Right ventricle myocardium superior (tissue), 1 donor: ENCODE results near the gene NUDT14. TPM values are rescaled to one million over a fixed set of nuclear protein-coding genes. Genes with fewer than 3 reads are reported as not detected.

Experiments used
- ATAC-seq: fragments of 200-7000 bp; cut with Tn5 transposase; one replicate; pipeline ENCODE4 v1.9.1; 2020; ENCODE audit warnings: mild to moderate bottlenecking; ENCODE audit not compliant: poor library complexity
- DNase-seq: peaks from one replicate; pipeline ENCODE4 v3.0.0-alpha.2; 2020
- intact Hi-C: fragments of 100-400 bp; cut with DNase I; formaldehyde crosslinking; loops from one replicate; pipeline ENCODE4 v1.11.2; 2022
- microRNA-seq: library from miRNA; unstranded; fragments of <30 nt; microRNA quantifications from one replicate; pipeline ENCODE4 v1.2.0, GENCODE V29; 2020
- total RNA-seq: library from RNA; stranded (reverse); fragmentation: NEBNext Ultra II Directional; extraction: Animal tissue kit (Norgen Biotek cat#: 25700); gene quantifications from one replicate; pipeline ENCODE4 v1.2.1, GENCODE V29; 2021
- donor health status: DM: no; HTN: yes; CAD: no; lungs with severe emphysema.

NUDT14 gene
- total RNA-seq, 1 donor from 2014 or later, result 32.2 TPM

DNA sequence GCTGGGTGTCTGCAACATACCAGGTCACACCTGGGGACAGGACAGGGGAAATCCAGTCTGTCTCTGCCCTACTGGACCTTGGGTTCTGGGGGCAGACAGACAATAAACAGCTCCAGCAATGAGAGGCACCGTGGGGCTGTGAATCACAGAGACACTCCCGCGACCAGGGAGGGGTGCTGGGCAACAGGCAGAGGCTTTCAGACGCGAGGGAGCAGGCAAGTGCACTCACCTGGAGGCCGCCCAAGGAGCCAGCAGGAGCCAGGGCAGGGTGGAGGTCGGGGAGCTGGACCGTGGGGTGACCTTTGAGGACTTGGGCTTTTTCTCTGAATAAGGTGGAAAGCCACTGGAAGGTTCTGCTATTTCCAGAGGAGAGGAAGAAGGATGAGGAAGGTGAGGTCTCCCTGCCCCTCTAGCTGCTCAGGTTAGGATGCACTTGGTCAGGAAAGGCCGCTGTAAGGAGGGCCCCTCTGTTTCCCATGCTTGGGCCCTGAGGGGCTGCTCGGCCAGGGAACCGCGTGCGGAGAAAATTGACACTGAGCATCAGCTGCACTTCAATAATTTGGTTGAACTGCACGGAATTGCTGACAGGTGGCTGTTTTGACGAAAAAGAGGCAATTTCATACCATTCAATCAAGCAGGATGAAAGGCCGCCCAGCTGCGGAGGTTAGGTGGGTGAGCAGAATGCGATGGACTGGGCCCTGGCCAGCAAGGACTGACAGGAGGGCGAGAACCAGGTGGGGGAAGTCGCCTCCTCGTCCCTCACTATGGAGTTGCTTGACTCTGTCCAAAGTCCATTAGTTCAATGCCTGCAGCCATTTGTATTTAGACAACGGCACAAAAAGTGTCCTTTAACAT lies 54.8 kb downstream of the NUDT14 start:
- DNase-seq (no peak), ATAC-seq (no peak)
- intact Hi-C loops, result no loop called here

DNA sequence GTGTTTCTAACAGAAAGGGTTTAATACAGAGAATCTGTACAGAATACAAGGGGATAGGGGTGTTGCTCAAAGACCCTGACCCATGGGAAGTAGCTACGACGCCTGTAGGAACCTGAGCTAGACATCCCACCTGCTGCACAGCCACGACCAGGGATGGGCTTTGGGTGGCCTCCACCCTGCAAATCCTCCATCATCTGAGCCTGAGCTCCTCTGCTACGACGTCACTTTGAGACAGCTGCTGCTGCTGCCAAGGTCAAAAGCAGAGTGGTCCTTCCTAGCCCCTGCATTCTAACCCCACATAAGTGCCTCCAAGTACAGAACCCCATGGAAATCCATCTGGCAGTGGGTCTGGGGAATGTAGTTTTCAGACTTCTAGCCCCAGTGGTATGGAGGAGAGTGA lies 56.3 kb downstream of the NUDT14 start:
- DNase-seq (no peak), ATAC-seq (no peak)
- intact Hi-C loops, result no loop called here

DNA sequence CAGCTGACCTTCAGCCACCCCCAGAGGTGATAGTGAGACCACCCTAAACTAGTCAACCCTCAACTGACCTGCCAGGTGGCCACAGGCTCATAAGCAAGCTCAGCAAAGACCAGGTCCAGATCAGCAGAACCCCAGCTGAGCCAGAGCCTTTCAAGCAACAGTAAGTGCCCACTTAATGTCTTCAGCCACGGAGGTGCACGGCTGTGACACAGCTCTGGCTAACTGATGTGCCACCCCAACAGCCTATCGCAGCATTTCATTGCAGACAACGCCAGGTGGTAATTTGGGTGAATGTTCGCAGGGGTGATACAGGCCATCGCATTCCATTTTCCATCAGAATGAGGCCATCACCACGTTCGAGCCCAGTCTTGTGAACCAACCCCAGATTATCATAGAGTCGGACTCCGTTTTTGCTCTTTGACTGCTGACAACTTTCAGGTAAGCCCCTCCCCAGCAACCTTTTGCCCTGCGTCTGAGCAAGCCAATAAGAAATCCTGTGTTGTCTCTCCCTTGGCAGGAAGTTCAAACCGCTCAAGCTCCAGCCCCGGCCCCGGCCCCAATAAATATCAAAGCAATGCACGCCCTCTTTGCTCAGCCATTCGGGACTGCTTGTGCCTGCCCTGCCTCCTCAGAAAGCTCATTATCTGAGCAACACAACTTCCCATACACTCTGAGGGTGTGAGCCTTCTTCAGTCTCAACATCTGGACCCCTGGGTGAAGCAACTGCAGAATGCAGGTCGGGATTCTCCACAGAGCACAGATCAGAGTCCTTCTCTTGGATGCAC lies 56.9 kb downstream of the NUDT14 start:
- DNase-seq, result no peak
- ATAC-seq, result no peak
- intact Hi-C loops, result no loop called here

- intact Hi-C loops, result no loop called here
- ATAC-seq, result no peak
Measured at GRCh38 chr14:105123064-105123665, 57.9 kb downstream of the NUDT14 start.

More at GRCh38 chr14:105123064-105123665, 57.9 kb downstream of the NUDT14 start:
- no peak for DNase-seq

Small RNA genes lying within 50 kb of the gene (microRNA-seq; reads per million reads assigned to microRNA genes)
- not detected for gene MIR6765

Other genes starting within 250 kb of the NUDT14 start
- 2.6 TPM for gene AHNAK2, start 202.9 kb downstream of the NUDT14 start, total RNA-seq
- 1.5 TPM for gene CLBA1, start 195.5 kb downstream of the NUDT14 start, total RNA-seq
- 1.6 TPM for gene CDCA4, start 160.2 kb downstream of the NUDT14 start, total RNA-seq
- gene GPR132, start 115.9 kb downstream of the NUDT14 start, total RNA-seq, result 1.3 TPM
- gene JAG2, start 12.5 kb downstream of the NUDT14 start, total RNA-seq, result 28.6 TPM
- 45.5 TPM for gene BTBD6, start 67.2 kb upstream of the NUDT14 start, total RNA-seq
- 17.5 TPM for gene BRF1, start 119.7 kb upstream of the NUDT14 start, total RNA-seq
- gene PACS2, start 133.4 kb upstream of the NUDT14 start, total RNA-seq, result 66.8 TPM
- gene TEX22, start 217.2 kb upstream of the NUDT14 start, total RNA-seq, result 1.9 TPM
- 191 TPM for gene MTA1, start 238.5 kb upstream of the NUDT14 start, total RNA-seq